Measurements from ENCODE around the gene FARP1.

The FARP1 gene

DNA sequence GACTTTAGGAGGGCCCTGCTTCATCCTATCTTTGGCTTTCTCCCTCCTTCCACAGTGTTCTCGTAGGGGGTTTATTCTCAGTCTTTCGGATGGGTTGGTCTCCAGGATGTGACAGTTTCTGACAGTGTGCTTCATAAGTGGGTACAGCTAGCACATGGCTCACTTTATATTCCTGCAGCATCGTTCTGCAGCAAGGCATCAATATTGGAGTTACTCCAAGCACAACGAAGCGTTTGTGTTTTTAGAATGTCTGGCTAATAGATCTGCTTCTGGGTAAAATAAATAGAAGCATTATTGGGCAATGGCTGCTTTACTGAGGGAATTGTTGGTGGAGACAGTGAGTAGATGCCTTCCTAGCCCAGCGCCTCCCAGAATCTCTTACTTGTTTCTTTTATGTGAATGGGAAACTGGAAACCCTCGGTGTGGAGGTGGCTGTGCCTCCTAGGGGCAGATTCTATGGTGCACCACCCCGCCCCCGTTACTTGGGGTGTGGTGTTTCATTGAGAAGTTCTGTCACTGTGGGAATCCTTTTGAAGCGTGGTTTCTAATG is 2.0 kb downstream of the FARP1 start:
- H3K9me3 ChIP-seq (ENCODE audit: control insufficient read depth, insufficient read depth, low read depth, low read length): no peaks in the 10 kb centered on the region
- H3K4me1 ChIP-seq (ENCODE audit: control insufficient read depth, insufficient read depth, low read length): peaks cover 9% of the 10 kb centered on the region
- H3K27ac ChIP-seq (ENCODE audit: extremely low read depth, low read depth, low read length): peak overlapping the region; percentile 64; the same call in 1 of the 2 replicates
- no peaks in the 10 kb centered on the region for H3K36me3 ChIP-seq (ENCODE audit: control insufficient read depth in 2 of 2, insufficient read depth in 1 of 2, low read length in 2 of 2)
- peak overlapping the region; percentile 59 for H3K4me3 ChIP-seq (ENCODE audit: low read depth, low read length)
- ChIA-PET POLR2A (no interaction called here), CTCF (interaction anchor here (1.4 kb wide), 1 partner anchor 11 kb away, joined by 6 read pairs; no protein-coding TSS in a partner anchor)
- TF ChIP-seq, protein P1, sequence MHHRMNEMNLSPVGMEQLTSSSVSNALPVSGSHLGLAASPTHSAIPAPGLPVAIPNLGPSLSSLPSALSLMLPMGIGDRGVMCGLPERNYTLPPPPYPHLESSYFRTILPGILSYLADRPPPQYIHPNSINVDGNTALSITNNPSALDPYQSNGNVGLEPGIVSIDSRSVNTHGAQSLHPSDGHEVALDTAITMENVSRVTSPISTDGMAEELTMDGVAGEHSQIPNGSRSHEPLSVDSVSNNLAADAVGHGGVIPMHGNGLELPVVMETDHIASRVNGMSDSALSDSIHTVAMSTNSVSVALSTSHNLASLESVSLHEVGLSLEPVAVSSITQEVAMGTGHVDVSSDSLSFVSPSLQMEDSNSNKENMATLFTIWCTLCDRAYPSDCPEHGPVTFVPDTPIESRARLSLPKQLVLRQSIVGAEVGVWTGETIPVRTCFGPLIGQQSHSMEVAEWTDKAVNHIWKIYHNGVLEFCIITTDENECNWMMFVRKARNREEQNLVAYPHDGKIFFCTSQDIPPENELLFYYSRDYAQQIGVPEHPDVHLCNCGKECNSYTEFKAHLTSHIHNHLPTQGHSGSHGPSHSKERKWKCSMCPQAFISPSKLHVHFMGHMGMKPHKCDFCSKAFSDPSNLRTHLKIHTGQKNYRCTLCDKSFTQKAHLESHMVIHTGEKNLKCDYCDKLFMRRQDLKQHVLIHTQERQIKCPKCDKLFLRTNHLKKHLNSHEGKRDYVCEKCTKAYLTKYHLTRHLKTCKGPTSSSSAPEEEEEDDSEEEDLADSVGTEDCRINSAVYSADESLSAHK (tag by site-specific recombination; IDR thresholded peaks at IDR 0.05): peak; percentile 100
- peak; percentile 87 for TF ChIP-seq ZBTB17 (tag by site-specific recombination; IDR thresholded peaks at IDR 0.05)
- TF ChIP-seq EGR2 (tag by site-specific recombination; IDR thresholded peaks at IDR 0.05; ENCODE audit: low read depth): peak; percentile 64
- TF ChIP-seq, protein P2, sequence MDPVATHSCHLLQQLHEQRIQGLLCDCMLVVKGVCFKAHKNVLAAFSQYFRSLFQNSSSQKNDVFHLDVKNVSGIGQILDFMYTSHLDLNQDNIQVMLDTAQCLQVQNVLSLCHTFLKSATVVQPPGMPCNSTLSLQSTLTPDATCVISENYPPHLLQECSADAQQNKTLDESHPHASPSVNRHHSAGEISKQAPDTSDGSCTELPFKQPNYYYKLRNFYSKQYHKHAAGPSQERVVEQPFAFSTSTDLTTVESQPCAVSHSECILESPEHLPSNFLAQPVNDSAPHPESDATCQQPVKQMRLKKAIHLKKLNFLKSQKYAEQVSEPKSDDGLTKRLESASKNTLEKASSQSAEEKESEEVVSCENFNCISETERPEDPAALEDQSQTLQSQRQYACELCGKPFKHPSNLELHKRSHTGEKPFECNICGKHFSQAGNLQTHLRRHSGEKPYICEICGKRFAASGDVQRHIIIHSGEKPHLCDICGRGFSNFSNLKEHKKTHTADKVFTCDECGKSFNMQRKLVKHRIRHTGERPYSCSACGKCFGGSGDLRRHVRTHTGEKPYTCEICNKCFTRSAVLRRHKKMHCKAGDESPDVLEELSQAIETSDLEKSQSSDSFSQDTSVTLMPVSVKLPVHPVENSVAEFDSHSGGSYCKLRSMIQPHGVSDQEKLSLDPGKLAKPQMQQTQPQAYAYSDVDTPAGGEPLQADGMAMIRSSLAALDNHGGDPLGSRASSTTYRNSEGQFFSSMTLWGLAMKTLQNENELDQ (tag by site-specific recombination; IDR thresholded peaks at IDR 0.05; ENCODE audit: low read depth): no peak
- TF ChIP-seq ZNF214 (tag by site-specific recombination; IDR thresholded peaks at IDR 0.05; ENCODE audit: borderline replicate concordance): no peak
- no peak for TF ChIP-seq ZNF426 (tag by site-specific recombination; IDR thresholded peaks at IDR 0.05)
- TF ChIP-seq, protein P3, sequence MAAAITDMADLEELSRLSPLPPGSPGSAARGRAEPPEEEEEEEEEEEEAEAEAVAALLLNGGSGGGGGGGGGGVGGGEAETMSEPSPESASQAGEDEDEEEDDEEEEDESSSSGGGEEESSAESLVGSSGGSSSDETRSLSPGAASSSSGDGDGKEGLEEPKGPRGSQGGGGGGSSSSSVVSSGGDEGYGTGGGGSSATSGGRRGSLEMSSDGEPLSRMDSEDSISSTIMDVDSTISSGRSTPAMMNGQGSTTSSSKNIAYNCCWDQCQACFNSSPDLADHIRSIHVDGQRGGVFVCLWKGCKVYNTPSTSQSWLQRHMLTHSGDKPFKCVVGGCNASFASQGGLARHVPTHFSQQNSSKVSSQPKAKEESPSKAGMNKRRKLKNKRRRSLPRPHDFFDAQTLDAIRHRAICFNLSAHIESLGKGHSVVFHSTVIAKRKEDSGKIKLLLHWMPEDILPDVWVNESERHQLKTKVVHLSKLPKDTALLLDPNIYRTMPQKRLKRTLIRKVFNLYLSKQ (tag by site-specific recombination; IDR thresholded peaks at IDR 0.05; ENCODE audit: borderline replicate concordance): no peak
- TF ChIP-seq ZNF501 (tag by site-specific recombination; IDR thresholded peaks at IDR 0.05): no peak
- peak; percentile 15; the same call in 1 of the 2 replicates for TF ChIP-seq SP7 (tag by site-specific recombination; IDR thresholded peaks at IDR 0.05)
- TF ChIP-seq, protein P4, sequence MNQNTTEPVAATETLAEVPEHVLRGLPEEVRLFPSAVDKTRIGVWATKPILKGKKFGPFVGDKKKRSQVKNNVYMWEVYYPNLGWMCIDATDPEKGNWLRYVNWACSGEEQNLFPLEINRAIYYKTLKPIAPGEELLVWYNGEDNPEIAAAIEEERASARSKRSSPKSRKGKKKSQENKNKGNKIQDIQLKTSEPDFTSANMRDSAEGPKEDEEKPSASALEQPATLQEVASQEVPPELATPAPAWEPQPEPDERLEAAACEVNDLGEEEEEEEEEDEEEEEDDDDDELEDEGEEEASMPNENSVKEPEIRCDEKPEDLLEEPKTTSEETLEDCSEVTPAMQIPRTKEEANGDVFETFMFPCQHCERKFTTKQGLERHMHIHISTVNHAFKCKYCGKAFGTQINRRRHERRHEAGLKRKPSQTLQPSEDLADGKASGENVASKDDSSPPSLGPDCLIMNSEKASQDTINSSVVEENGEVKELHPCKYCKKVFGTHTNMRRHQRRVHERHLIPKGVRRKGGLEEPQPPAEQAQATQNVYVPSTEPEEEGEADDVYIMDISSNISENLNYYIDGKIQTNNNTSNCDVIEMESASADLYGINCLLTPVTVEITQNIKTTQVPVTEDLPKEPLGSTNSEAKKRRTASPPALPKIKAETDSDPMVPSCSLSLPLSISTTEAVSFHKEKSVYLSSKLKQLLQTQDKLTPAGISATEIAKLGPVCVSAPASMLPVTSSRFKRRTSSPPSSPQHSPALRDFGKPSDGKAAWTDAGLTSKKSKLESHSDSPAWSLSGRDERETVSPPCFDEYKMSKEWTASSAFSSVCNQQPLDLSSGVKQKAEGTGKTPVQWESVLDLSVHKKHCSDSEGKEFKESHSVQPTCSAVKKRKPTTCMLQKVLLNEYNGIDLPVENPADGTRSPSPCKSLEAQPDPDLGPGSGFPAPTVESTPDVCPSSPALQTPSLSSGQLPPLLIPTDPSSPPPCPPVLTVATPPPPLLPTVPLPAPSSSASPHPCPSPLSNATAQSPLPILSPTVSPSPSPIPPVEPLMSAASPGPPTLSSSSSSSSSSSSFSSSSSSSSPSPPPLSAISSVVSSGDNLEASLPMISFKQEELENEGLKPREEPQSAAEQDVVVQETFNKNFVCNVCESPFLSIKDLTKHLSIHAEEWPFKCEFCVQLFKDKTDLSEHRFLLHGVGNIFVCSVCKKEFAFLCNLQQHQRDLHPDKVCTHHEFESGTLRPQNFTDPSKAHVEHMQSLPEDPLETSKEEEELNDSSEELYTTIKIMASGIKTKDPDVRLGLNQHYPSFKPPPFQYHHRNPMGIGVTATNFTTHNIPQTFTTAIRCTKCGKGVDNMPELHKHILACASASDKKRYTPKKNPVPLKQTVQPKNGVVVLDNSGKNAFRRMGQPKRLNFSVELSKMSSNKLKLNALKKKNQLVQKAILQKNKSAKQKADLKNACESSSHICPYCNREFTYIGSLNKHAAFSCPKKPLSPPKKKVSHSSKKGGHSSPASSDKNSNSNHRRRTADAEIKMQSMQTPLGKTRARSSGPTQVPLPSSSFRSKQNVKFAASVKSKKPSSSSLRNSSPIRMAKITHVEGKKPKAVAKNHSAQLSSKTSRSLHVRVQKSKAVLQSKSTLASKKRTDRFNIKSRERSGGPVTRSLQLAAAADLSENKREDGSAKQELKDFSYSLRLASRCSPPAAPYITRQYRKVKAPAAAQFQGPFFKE (tag by site-specific recombination; IDR thresholded peaks at IDR 0.05; ENCODE audit: borderline replicate concordance): no peak
- TF ChIP-seq, protein P5, sequence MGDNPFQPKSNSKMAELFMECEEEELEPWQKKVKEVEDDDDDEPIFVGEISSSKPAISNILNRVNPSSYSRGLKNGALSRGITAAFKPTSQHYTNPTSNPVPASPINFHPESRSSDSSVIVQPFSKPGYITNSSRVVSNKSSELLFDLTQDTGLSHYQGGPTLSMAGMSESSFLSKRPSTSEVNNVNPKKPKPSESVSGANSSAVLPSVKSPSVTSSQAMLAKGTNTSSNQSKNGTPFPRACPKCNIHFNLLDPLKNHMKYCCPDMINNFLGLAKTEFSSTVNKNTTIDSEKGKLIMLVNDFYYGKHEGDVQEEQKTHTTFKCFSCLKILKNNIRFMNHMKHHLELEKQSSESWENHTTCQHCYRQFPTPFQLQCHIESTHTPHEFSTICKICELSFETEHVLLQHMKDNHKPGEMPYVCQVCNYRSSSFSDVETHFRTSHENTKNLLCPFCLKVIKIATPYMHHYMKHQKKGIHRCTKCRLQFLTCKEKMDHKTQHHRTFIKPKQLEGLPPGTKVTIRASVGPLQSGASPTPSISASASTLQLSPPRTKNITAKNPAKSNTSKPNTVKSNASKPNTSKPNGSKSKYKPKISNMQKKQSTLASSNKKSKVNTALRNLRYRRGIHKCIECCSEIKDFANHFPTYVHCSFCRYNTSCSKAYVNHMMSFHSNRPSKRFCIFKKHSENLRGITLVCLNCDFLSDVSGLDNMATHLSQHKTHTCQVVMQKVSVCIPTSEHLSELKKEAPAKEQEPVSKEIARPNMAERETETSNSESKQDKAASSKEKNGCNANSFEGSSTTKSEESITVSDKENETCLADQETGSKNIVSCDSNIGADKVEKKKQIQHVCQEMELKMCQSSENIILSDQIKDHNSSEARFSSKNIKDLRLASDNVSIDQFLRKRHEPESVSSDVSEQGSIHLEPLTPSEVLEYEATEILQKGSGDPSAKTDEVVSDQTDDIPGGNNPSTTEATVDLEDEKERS (tag by site-specific recombination; IDR thresholded peaks at IDR 0.05): no peak
- TF ChIP-seq SP2 (tag by site-specific recombination; IDR thresholded peaks at IDR 0.05): no peak
- no peak for TF ChIP-seq PRDM1 (tag by site-specific recombination; IDR thresholded peaks at IDR 0.05)
- TF ChIP-seq KLF9 (tag by site-specific recombination; IDR thresholded peaks at IDR 0.05; ENCODE audit: low read depth): peak; percentile 62
- no peak for TF ChIP-seq ZNF549 (tag by site-specific recombination; IDR thresholded peaks at IDR 0.05)
- TF ChIP-seq ZNF211 (tag by site-specific recombination; IDR thresholded peaks at IDR 0.05; ENCODE audit: low read depth): no peak
- TF ChIP-seq ZNF664 (tag by site-specific recombination; IDR thresholded peaks at IDR 0.05): no peak
- TF ChIP-seq, protein P6, sequence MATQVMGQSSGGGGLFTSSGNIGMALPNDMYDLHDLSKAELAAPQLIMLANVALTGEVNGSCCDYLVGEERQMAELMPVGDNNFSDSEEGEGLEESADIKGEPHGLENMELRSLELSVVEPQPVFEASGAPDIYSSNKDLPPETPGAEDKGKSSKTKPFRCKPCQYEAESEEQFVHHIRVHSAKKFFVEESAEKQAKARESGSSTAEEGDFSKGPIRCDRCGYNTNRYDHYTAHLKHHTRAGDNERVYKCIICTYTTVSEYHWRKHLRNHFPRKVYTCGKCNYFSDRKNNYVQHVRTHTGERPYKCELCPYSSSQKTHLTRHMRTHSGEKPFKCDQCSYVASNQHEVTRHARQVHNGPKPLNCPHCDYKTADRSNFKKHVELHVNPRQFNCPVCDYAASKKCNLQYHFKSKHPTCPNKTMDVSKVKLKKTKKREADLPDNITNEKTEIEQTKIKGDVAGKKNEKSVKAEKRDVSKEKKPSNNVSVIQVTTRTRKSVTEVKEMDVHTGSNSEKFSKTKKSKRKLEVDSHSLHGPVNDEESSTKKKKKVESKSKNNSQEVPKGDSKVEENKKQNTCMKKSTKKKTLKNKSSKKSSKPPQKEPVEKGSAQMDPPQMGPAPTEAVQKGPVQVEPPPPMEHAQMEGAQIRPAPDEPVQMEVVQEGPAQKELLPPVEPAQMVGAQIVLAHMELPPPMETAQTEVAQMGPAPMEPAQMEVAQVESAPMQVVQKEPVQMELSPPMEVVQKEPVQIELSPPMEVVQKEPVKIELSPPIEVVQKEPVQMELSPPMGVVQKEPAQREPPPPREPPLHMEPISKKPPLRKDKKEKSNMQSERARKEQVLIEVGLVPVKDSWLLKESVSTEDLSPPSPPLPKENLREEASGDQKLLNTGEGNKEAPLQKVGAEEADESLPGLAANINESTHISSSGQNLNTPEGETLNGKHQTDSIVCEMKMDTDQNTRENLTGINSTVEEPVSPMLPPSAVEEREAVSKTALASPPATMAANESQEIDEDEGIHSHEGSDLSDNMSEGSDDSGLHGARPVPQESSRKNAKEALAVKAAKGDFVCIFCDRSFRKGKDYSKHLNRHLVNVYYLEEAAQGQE (tag by site-specific recombination; IDR thresholded peaks at IDR 0.05): no peak
